Measurements from ENCODE around the gene ENTPD6. TPM values are rescaled to one million over a fixed set of nuclear protein-coding genes. Genes with fewer than 3 reads are reported as not detected.

The ENTPD6 gene
- 10 to 100 TPM; 36.4 to 43.1 (median 41.4) TPM for total RNA-seq
- 38.9 TPM for total RNA-seq (2013)

- no peaks in the 10 kb centered on the region for H3K27me3 ChIP-seq (ENCODE audit: control insufficient read depth, insufficient read depth, low read length)
- Mint-ChIP-seq H3K36me3 (no peaks in the 10 kb centered on the region), H3K9me3 (no peaks in the 10 kb centered on the region), H3K4me1 (peaks cover 34 to 39% of the 10 kb centered on the region in 2 donors), H3K27ac (peak within 1 kb of the TSS; percentile 79 to 89), H3K27me3 (ENCODE audit: low read depth in 2 of 2) (peaks cover 0 to 4% of the 10 kb centered on the region in 2 donors), H3K4me3 (peak within 1 kb of the TSS; percentile 94)
- H3K27ac ChIP-seq (ENCODE audit: low read length): peak within 1 kb of the TSS; percentile 89
- 4% methylated on average over 75 of the region's 75 CpGs for WGBS (ENCODE audit: insufficient coverage)
- H3K36me3 ChIP-seq (ENCODE audit: control insufficient read depth, insufficient read depth, low read length): no peaks in the 10 kb centered on the region
- TF ChIP-seq CTCF (IDR thresholded peaks at IDR 0.05): no peak
- intact Hi-C loops (cut with micrococcal nuclease): loop anchor here (1.0 kb wide), 1 partner anchor 52 kb away; no protein-coding TSS in a partner anchor
- peak within 1 kb of the TSS; percentile 82 for H3K4me3 ChIP-seq (ENCODE audit: low read length)
- H3K9me3 ChIP-seq (ENCODE audit: control insufficient read depth, insufficient read depth, low read length): no peaks in the 10 kb centered on the region
- peaks cover 26% of the 10 kb centered on the region for H3K4me1 ChIP-seq (ENCODE audit: control insufficient read depth, insufficient read depth, low read length)
- peak; percentile 84 to 91 (median 91) for ATAC-seq
- peak; percentile 96 for DNase-seq
Measured at GRCh38 chr20:25195014-25195961, at the start of gene ENTPD6. Gene ENTPD6, plus strand, starts transcription at chr20:25195712. Its CDS starts 10,825 bp downstream, at chr20:25206537.

- Mint-ChIP-seq H3K9me3 (no peaks in the 10 kb centered on the region), H3K4me1 (peaks cover 7% of the 10 kb centered on the region in 2 donors), H3K27me3 (ENCODE audit: low read depth in 2 of 2) (peaks cover 25 to 43% of the 10 kb centered on the region in 2 donors), H3K4me3 (no peak overlapping the region), H3K27ac (no peak overlapping the region), H3K36me3 (no peaks in the 10 kb centered on the region)
- Histone ChIP-seq H3K36me3 (ENCODE audit: control insufficient read depth, insufficient read depth, low read length) (no peaks in the 10 kb centered on the region), H3K27ac (ENCODE audit: low read length) (no peak overlapping the region), H3K9me3 (ENCODE audit: control insufficient read depth, insufficient read depth, low read length) (no peaks in the 10 kb centered on the region), H3K4me3 (ENCODE audit: low read length) (no peak overlapping the region), H3K4me1 (ENCODE audit: control insufficient read depth, insufficient read depth, low read length) (peaks cover 13% of the 10 kb centered on the region), H3K27me3 (ENCODE audit: control insufficient read depth, insufficient read depth, low read length) (peaks cover 4% of the 10 kb centered on the region)
- ATAC-seq (no peak), DNase-seq (no peak)
- no peak for TF ChIP-seq CTCF (IDR thresholded peaks at IDR 0.05)
- intact Hi-C loops (cut with micrococcal nuclease): no loop called here
- WGBS (ENCODE audit: insufficient coverage): 92% methylated on average over 8 of the region's 8 CpGs
Measured at GRCh38 chr20:25146976-25147375, 48.5 kb upstream of the ENTPD6 start.

GRCh38 chr20:25147716-25148115 lies 47.8 kb upstream of the ENTPD6 start:
- intact Hi-C loops (cut with micrococcal nuclease): no loop called here
- H3K36me3 Mint-ChIP-seq: no peaks in the 10 kb centered on the region
- H3K4me3 ChIP-seq (ENCODE audit: low read length): no peak overlapping the region

More at GRCh38 chr20:25147716-25148115, 47.8 kb upstream of the ENTPD6 start:
- peaks cover 25 to 46% of the 10 kb centered on the region in 2 donors for H3K27me3 Mint-ChIP-seq (ENCODE audit: low read depth in 2 of 2)
- ATAC-seq (no peak), DNase-seq (no peak)
- H3K27me3 ChIP-seq (ENCODE audit: control insufficient read depth, insufficient read depth, low read length): peaks cover 4% of the 10 kb centered on the region
- H3K27ac ChIP-seq (ENCODE audit: low read length): no peak overlapping the region
- H3K9me3 Mint-ChIP-seq: no peaks in the 10 kb centered on the region
- H3K27ac Mint-ChIP-seq: no peak overlapping the region
- WGBS (ENCODE audit: insufficient coverage): 92% methylated on average over 15 of the region's 15 CpGs
- TF ChIP-seq CTCF (IDR thresholded peaks at IDR 0.05): no peak
- peaks cover 7% of the 10 kb centered on the region in 2 donors for H3K4me1 Mint-ChIP-seq
- H3K36me3 ChIP-seq (ENCODE audit: control insufficient read depth, insufficient read depth, low read length): no peaks in the 10 kb centered on the region
- H3K4me3 Mint-ChIP-seq: no peak overlapping the region
- no peaks in the 10 kb centered on the region for H3K9me3 ChIP-seq (ENCODE audit: control insufficient read depth, insufficient read depth, low read length)
- peaks cover 13% of the 10 kb centered on the region for H3K4me1 ChIP-seq (ENCODE audit: control insufficient read depth, insufficient read depth, low read length)
